HCT116 (cell line): ENCODE results near the gene DNAJC25. TPM values are rescaled to one million over a fixed set of nuclear protein-coding genes. Genes with fewer than 3 reads are reported as not detected.

ENCODE experiments used
- ATAC-seq: fragments of 200-7000 bp; cut with Tn5 transposase; 2 replicates; pipeline ENCODE4 v1.9.1; 2020; ENCODE audit warnings: mild to moderate bottlenecking, moderate library complexity
- BruUV-seq: library from RNA; stranded (reverse); fragments of 400-500 nt; replicated peaks from 2 replicates; lab custom pipeline; 2021; lab: Mats Ljungman, UMichigan
- CTCF ChIA-PET: fragments of 300-600 bp; sonication (Branson Sonifier 250); formaldehyde crosslinking; loops from one replicate; lab custom pipeline; 2021; ENCODE audit warnings: antibody characterized with exemption; lab: Charles Lee
- POLR2A ChIA-PET: fragments of 300-600, 350-600 bp; sonication (Branson Sonifier 250); formaldehyde crosslinking; loops from one replicate; lab custom pipeline; 2021; ENCODE audit warnings: antibody characterized with exemption; lab: Charles Lee
- RAD21 ChIA-PET, 2 experiments: fragments of 300-600 bp; sonication (Branson Sonifier 250); formaldehyde crosslinking; loops; one replicate each; lab custom pipeline; 2023; ENCODE audit warnings: low total read pairs in 2 of 2; ENCODE audit not compliant: uncharacterized antibody in 2 of 2, unreplicated experiment in 2 of 2, low non-redundant PET in 1 of 2; lab: Charles Lee
- DNase-seq: peaks from one replicate; pipeline ENCODE4 v3.0.0-alpha.2; 2010; ENCODE audit warnings: low read depth, low spot score
- H2AFZ ChIP-seq: fragments of 200-600 bp; shearing (Covaris generic), sonication (generic); 2 replicates; pipeline ENCODE4 v1.6.1; 2017; ENCODE audit warnings: low read depth, mixed run types, mixed read lengths, antibody characterized with exemption, low read length; ENCODE audit not compliant: poor library complexity, severe bottlenecking
- H3K27ac ChIP-seq: 2 replicates; pipeline ENCODE4 v1.5.1; 2012; ENCODE audit warnings: low read depth, low read length
- H3K27me3 ChIP-seq: fragments of 200-600 bp; sonication (generic); 2 replicates; pipeline ENCODE4 v1.6.1; 2016; ENCODE audit warnings: mixed run types, low read length, mixed read lengths; ENCODE audit not compliant: insufficient read depth
- H3K36me3 ChIP-seq, 2 experiments: fragments of 200-500 bp in 1 of 2; fragments of 200-600 bp in 1 of 2; sonication (Bioruptor generic) in 1 of 2; sonication (generic) in 1 of 2; 2 replicates each; pipeline versions ENCODE4 v1.5.1 to v1.6.1; 2014 to 2016; ENCODE audit warnings: low read length in 2 of 2, inconsistent platforms in 1 of 2, mixed read lengths in 1 of 2, mixed run types in 1 of 2; ENCODE audit not compliant: insufficient read depth in 2 of 2, control insufficient read depth in 1 of 2
- H3K4me1 ChIP-seq, 2 experiments: fragments of 200-600 bp in 1 of 2; sonication (generic) in 1 of 2; 2 replicates each; pipeline versions ENCODE4 v1.5.1 to v1.6.1; 2012 to 2017; ENCODE audit warnings: low read length in 2 of 2, inconsistent platforms in 1 of 2, mild to moderate bottlenecking in 1 of 2, mixed read lengths in 1 of 2, mixed run types in 1 of 2, moderate library complexity in 1 of 2; ENCODE audit not compliant: insufficient read depth in 2 of 2, control insufficient read depth in 1 of 2
- H3K4me2 ChIP-seq: fragments of 200-600 bp; sonication (generic); 2 replicates; pipeline ENCODE4 v1.6.1; 2017; ENCODE audit warnings: mixed run types, low read length, mixed read lengths
- H3K4me3 ChIP-seq, 2 experiments: fragments of 200-600 bp in 1 of 2; sonication (generic) in 1 of 2; replicated peaks in 1 of 2; 2 replicates each; pipeline ENCODE4 v1.5.1; 2011 to 2016; ENCODE audit warnings: low read length in 2 of 2, control low read depth in 1 of 2, low read depth in 1 of 2, mild to moderate bottlenecking in 1 of 2, mixed read lengths in 1 of 2, mixed run types in 1 of 2
- H3K79me2 ChIP-seq: fragments of 200-600 bp; sonication (generic); 2 replicates; pipeline ENCODE4 v1.6.1; 2017; ENCODE audit warnings: mild to moderate bottlenecking, mixed run types, low read length, moderate library complexity, mixed read lengths; ENCODE audit not compliant: insufficient read depth
- H3K9ac ChIP-seq: fragments of 200-600 bp; sonication (generic); 2 replicates; pipeline ENCODE4 v1.6.1; 2016; ENCODE audit warnings: low read length, mixed read lengths
- H3K9me2 ChIP-seq: fragments of 200-600 bp; sonication (generic), shearing (Covaris generic); 2 replicates; pipeline ENCODE4 v1.6.1; 2017; ENCODE audit warnings: mixed run types, mild to moderate bottlenecking, moderate library complexity; ENCODE audit not compliant: insufficient read depth
- H3K9me3 ChIP-seq, 2 experiments: fragments of 200-500 bp in 1 of 2; fragments of 200-600 bp in 1 of 2; sonication (Bioruptor generic) in 1 of 2; sonication (generic) in 1 of 2; 2 replicates each; pipeline ENCODE4 v1.6.1; 2014 to 2017; ENCODE audit warnings: low read length in 2 of 2, mixed read lengths in 2 of 2, inconsistent platforms in 1 of 2, low read depth in 1 of 2, mild to moderate bottlenecking in 1 of 2, mixed run types in 1 of 2, moderate library complexity in 1 of 2; ENCODE audit not compliant: control insufficient read depth in 1 of 2, insufficient read depth in 1 of 2
- H4K20me1 ChIP-seq: fragments of 200-600 bp; sonication (generic), shearing (Covaris generic); 2 replicates; pipeline ENCODE4 v1.6.1; 2017; ENCODE audit warnings: mixed run types, mild to moderate bottlenecking, moderate library complexity; ENCODE audit not compliant: insufficient read depth
- JUND ChIP-seq: IDR thresholded peaks from 2 replicates; pipeline ENCODE4 v1.6.1; 2012
- POLR2AphosphoS5 ChIP-seq: IDR thresholded peaks from 2 replicates; pipeline ENCODE4 v1.6.1; 2011; ENCODE audit warnings: mild to moderate bottlenecking, low read depth, low read length, moderate library complexity
- RAD21 ChIP-seq: IDR thresholded peaks from 2 replicates; pipeline ENCODE4 v1.6.1; 2012; ENCODE audit warnings: low read depth, mild to moderate bottlenecking
- intact Hi-C: fragments of 100-400 bp; cut with micrococcal nuclease; formaldehyde crosslinking; loops from 2 replicates; pipeline ENCODE4 v1.10.0; 2022
- total RNA-seq: library from RNA; stranded (reverse); gene quantifications from one replicate; pipeline ENCODE4 v1.2.1, GENCODE V29; 2021; ENCODE audit not compliant: unreplicated experiment
- TF ChIP-seq, protein P1 (sequence below), 3 experiments: fragments of 200-600 bp in 1 of 3; sonication (generic) in 1 of 3; IDR thresholded peaks in 2 of 3; conservative IDR thresholded peaks in 1 of 3; 2 replicates each; pipeline ENCODE4 v1.5.1; 2012 to 2017; ENCODE audit warnings: low read depth in 2 of 3, low read length in 2 of 3, antibody characterized with exemption in 1 of 3, borderline replicate concordance in 1 of 3, control low read depth in 1 of 3, mild to moderate bottlenecking in 1 of 3, mixed read lengths in 1 of 3, mixed run types in 1 of 3, moderate library complexity in 1 of 3; ENCODE audit not compliant: insufficient read depth in 1 of 3
- TF ChIP-seq, protein P2 (sequence below): IDR thresholded peaks from 2 replicates; pipeline ENCODE4 v1.6.1; 2011; ENCODE audit warnings: mild to moderate bottlenecking, low read length, moderate library complexity; ENCODE audit not compliant: insufficient replicate concordance; ENCODE audit errors: extremely low read depth

Gene DNAJC25
- total RNA-seq, 1 experiment from 2014 or later = 7.1 TPM

DNA sequence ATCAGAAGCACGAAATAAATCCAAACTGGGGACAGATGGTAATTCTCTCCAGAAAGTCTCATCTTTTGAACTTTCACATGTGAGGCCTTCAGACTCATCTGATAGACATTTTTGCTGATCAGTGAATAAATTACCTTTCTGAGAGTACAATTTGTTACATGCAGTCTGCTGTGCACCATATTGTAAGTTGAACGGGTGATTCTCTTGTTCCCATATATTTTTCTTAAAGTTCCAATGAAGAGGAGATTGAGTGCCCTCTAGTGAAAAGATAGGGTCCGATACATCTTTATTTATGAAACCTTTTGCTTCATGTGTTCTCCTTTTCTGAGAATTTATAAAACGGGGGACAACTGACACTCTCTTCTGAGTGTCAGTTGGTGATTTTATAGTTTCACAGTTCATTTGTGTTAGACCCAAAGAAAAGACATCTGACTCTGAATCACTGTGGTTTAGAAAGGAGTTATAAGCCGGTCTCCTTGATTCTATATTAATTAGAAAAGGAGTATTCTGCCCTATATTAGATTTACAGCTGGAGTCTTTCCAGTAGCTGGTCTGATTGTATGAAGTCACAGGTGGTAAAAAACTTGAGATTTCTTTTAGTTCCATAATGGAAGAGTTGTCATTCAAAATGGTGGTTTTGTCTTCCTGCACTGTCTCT lies 60.7 kb downstream of the DNAJC25 start:
- Histone ChIP-seq H3K9me2 (no peaks in the 10 kb centered on the region), H3K27me3 (no peaks in the 10 kb centered on the region), H2AFZ (no peak overlapping the region), H3K4me2 (peak overlapping the region; percentile 10; the same call in 1 of the 2 replicates), H3K4me1 (peaks cover 0 to 4% of the 10 kb centered on the region in 2 experiments; a peak in 1 of 4 replicates), H3K79me2 (no peaks in the 10 kb centered on the region), H3K4me3 (no peak overlapping the region), H3K9ac (no peak overlapping the region), H3K9me3 (no peaks in the 10 kb centered on the region), H3K36me3 (no peaks in the 10 kb centered on the region), H4K20me1 (no peaks in the 10 kb centered on the region), H3K27ac (no peak overlapping the region)
- DNase-seq (peak; percentile 24), ATAC-seq (peak; percentile 74)
- no peak for TF ChIP-seq JUND
- TF ChIP-seq, protein P1, sequence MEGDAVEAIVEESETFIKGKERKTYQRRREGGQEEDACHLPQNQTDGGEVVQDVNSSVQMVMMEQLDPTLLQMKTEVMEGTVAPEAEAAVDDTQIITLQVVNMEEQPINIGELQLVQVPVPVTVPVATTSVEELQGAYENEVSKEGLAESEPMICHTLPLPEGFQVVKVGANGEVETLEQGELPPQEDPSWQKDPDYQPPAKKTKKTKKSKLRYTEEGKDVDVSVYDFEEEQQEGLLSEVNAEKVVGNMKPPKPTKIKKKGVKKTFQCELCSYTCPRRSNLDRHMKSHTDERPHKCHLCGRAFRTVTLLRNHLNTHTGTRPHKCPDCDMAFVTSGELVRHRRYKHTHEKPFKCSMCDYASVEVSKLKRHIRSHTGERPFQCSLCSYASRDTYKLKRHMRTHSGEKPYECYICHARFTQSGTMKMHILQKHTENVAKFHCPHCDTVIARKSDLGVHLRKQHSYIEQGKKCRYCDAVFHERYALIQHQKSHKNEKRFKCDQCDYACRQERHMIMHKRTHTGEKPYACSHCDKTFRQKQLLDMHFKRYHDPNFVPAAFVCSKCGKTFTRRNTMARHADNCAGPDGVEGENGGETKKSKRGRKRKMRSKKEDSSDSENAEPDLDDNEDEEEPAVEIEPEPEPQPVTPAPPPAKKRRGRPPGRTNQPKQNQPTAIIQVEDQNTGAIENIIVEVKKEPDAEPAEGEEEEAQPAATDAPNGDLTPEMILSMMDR (IDR thresholded peaks at IDR 0.05 in 2 of 3, conservative IDR thresholded peaks at IDR 0.05 in 1 of 3; ENCODE audit: borderline replicate concordance in 1 of 3, insufficient read depth in 1 of 3, low read depth in 2 of 3, low read length in 2 of 3) = peak; percentile 39 to 57 (median 54); a peak in 5 of 6 replicates
- TF ChIP-seq POLR2AphosphoS5 = no peak
- TF ChIP-seq RAD21 = peak; percentile 68
- TF ChIP-seq, protein P2, sequence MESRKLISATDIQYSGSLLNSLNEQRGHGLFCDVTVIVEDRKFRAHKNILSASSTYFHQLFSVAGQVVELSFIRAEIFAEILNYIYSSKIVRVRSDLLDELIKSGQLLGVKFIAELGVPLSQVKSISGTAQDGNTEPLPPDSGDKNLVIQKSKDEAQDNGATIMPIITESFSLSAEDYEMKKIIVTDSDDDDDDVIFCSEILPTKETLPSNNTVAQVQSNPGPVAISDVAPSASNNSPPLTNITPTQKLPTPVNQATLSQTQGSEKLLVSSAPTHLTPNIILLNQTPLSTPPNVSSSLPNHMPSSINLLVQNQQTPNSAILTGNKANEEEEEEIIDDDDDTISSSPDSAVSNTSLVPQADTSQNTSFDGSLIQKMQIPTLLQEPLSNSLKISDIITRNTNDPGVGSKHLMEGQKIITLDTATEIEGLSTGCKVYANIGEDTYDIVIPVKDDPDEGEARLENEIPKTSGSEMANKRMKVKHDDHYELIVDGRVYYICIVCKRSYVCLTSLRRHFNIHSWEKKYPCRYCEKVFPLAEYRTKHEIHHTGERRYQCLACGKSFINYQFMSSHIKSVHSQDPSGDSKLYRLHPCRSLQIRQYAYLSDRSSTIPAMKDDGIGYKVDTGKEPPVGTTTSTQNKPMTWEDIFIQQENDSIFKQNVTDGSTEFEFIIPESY = no peak
- CTCF ChIA-PET = interaction anchor here (0.5 to 3.6 kb wide), 7 partner anchors 9 to 383 kb away, joined by 3 to 16 read pairs (median 3); partner anchors contain the start of gene PTGR1
- intact Hi-C loops = loop anchor here (1.0 to 10.0 kb wide), 3 partner anchors 19 to 1057 kb away; no protein-coding TSS in a partner anchor
- BruUV-seq = no TSS peak
- RAD21 ChIA-PET = no interaction called here
- POLR2A ChIA-PET = no interaction called here
